ENCODE data around the gene TMEM39A. TPM values are rescaled to one million over a fixed set of nuclear protein-coding genes. Genes with fewer than 3 reads are reported as not detected.

The TMEM39A gene
- total and polyA plus RNA-seq, 2 donors (not counting 3 experiments of a cell fraction or from before 2014, with no cell fraction given), result 44.6 to 56.0 TPM

GRCh38 chr3:119380697-119381096 lies 82.7 kb downstream of the TMEM39A start:
- FAIRE-seq (no peak), DNase-seq (ENCODE audit: low read depth, low spot score) (no peak)
- no TSS peak for BruUV-seq (replicated peaks)
- no peak overlapping the region for H2AFZ ChIP-seq (ENCODE audit: low read depth, low read length)
- no peak overlapping the region for H3K9ac ChIP-seq (replicated peaks; ENCODE audit: extremely low read depth, insufficient read depth, low read length)
- no peaks in the 10 kb centered on the region for H4K20me1 ChIP-seq (replicated peaks; ENCODE audit: control insufficient read depth, extremely low read depth, insufficient read depth, low read length)
- no peaks in the 10 kb centered on the region for H3K4me1 ChIP-seq (ENCODE audit: control insufficient read depth, extremely low read depth, insufficient read depth, low read length)
- TF ChIP-seq FOS (IDR thresholded peaks at IDR 0.05; ENCODE audit: borderline replicate concordance, insufficient read depth, low read length) (no peak), CTCF (IDR thresholded peaks at IDR 0.05; ENCODE audit: extremely low read depth in 1 of 2, insufficient read depth in 1 of 2, low read depth in 1 of 2, low read length in 2 of 2) (peak in 1 of 2 donors; percentile 6), MAX (IDR thresholded peaks at IDR 0.05; ENCODE audit: insufficient read depth, insufficient read length) (no peak), POLR2A (IDR thresholded peaks at IDR 0.05; ENCODE audit: low read depth, low read length) (no peak), GATA2 (IDR thresholded peaks at IDR 0.05; ENCODE audit: insufficient read depth, insufficient read length, low read depth, low read length) (no peak)
- CTCF ChIA-PET, result interaction anchor here (1.5 to 2.3 kb wide), 2 partner anchors 105 to 107 kb away, joined by 4 to 5 read pairs; no protein-coding TSS in a partner anchor
- no peak overlapping the region for H3K27ac ChIP-seq (ENCODE audit: insufficient read depth, low read depth, low read length)
- no peak overlapping the region for H3K4me3 ChIP-seq (replicated peaks in 1 of 3; ENCODE audit: insufficient read depth in 1 of 3, low read depth in 1 of 3, low read length in 3 of 3)
- H3K79me2 ChIP-seq (ENCODE audit: control insufficient read depth, insufficient read depth, low read length), result no peaks in the 10 kb centered on the region
- peaks cover 4 to 36% of the 10 kb centered on the region in 2 experiments for H3K36me3 ChIP-seq (ENCODE audit: control insufficient read depth in 2 of 2, extremely low read depth in 1 of 2, insufficient read depth in 2 of 2, low read length in 2 of 2)
- no peaks in the 10 kb centered on the region for H3K9me1 ChIP-seq (replicated peaks; ENCODE audit: control insufficient read depth, extremely low read depth, insufficient read depth, low read length)
- H3K9me3 ChIP-seq (replicated peaks; ENCODE audit: control insufficient read depth, insufficient read depth, low read length), result no peaks in the 10 kb centered on the region
- intact Hi-C loops (cut with micrococcal nuclease) (loop anchor here (2.0 kb wide), 1 partner anchor 106 kb away; no protein-coding TSS in a partner anchor), dilution Hi-C loops (cut with MboI; ENCODE audit: extremely low pct_ligation_motif_present, low sequenced_read_pairs) (no loop called here)
- no peak overlapping the region for H3K4me2 ChIP-seq (ENCODE audit: insufficient read depth, low read length)
- H3K27me3 ChIP-seq (ENCODE audit: control insufficient read depth in 2 of 2, insufficient read depth in 2 of 2, low read length in 2 of 2), result no peaks in the 10 kb centered on the region
- POLR2A ChIA-PET, result no interaction called here

Other genes with a start within 250 kb of the TMEM39A start
- 7.0 and 7.1 TPM in 2 replicates for gene B4GALT4, start 222.7 kb downstream of the TMEM39A start, total RNA-seq
- gene B4GALT4, start 222.7 kb downstream of the TMEM39A start, polyA plus RNA-seq, result 3.1 and 3.7 TPM in 2 replicates
- 64.8 and 65.8 TPM in 2 replicates for gene ARHGAP31, start 169.2 kb downstream of the TMEM39A start, total RNA-seq
- gene ARHGAP31, start 169.2 kb downstream of the TMEM39A start, polyA plus RNA-seq, result 20.1 and 25.5 TPM in 2 replicates
- 17.8 and 25.0 TPM in 2 replicates for gene POGLUT1, start 5.3 kb upstream of the TMEM39A start, total RNA-seq
- 7.5 and 9.5 TPM in 2 replicates for gene POGLUT1, start 5.3 kb upstream of the TMEM39A start, polyA plus RNA-seq
- 76.2 and 80.8 TPM in 2 replicates for gene TIMMDC1, start 34.9 kb upstream of the TMEM39A start, total RNA-seq
- 49.2 and 61.4 TPM in 2 replicates for gene TIMMDC1, start 34.9 kb upstream of the TMEM39A start, polyA plus RNA-seq
- gene CD80, start 96.0 kb upstream of the TMEM39A start, total RNA-seq, result not detected in 2 replicates
- not detected in 2 replicates for gene CD80, start 96.0 kb upstream of the TMEM39A start, polyA plus RNA-seq
- gene ADPRH, start 115.9 kb upstream of the TMEM39A start, total RNA-seq, result 6.0 and 8.0 TPM in 2 replicates
- gene ADPRH, start 115.9 kb upstream of the TMEM39A start, polyA plus RNA-seq, result 3.3 and 3.5 TPM in 2 replicates
- gene PLA1A, start 134.3 kb upstream of the TMEM39A start, total RNA-seq, result not detected in 2 replicates
- 0.07 and 0.14 TPM in 2 replicates for gene PLA1A, start 134.3 kb upstream of the TMEM39A start, polyA plus RNA-seq
- 0.66 TPM in 1 of 2 replicates, not detected in the other for gene POPDC2, start 197.0 kb upstream of the TMEM39A start, total RNA-seq
- gene POPDC2, start 197.0 kb upstream of the TMEM39A start, polyA plus RNA-seq, result 0.57 and 1.3 TPM in 2 replicates
- gene COX17, start 213.8 kb upstream of the TMEM39A start, total RNA-seq, result 31.3 and 37.6 TPM in 2 replicates
- 15.3 and 19.8 TPM in 2 replicates for gene COX17, start 213.8 kb upstream of the TMEM39A start, polyA plus RNA-seq
- 0.40 and 0.51 TPM in 2 replicates for gene CFAP91, start 239.4 kb upstream of the TMEM39A start, total RNA-seq
- 0.54 and 1.0 TPM in 2 replicates for gene CFAP91, start 239.4 kb upstream of the TMEM39A start, polyA plus RNA-seq

All from endothelial cell of umbilical vein (primary cell).